ENCODE data around the gene RHOV. TPM values are rescaled to one million over a fixed set of nuclear protein-coding genes. Genes with fewer than 3 reads are reported as not detected.
A peak's percentile ranks its signal among the peaks of the same experiment; 100 is the strongest.

Gene RHOV
- total RNA-seq, 1 experiment from 2014 or later, result 6.0 TPM

- Histone ChIP-seq H3K9ac (ENCODE audit: low read length) (no peak overlapping the region), H3K9me2 (ENCODE audit: insufficient read depth) (no peaks in the 10 kb centered on the region), H3K4me3 (replicated peaks in 1 of 2; ENCODE audit: low read depth in 1 of 2, low read length in 2 of 2) (no peak overlapping the region), H3K36me3 (ENCODE audit: control insufficient read depth in 1 of 2, insufficient read depth in 2 of 2, low read length in 2 of 2) (no peaks in the 10 kb centered on the region), H3K9me3 (ENCODE audit: control insufficient read depth in 1 of 2, insufficient read depth in 1 of 2, low read depth in 1 of 2, low read length in 2 of 2) (no peaks in the 10 kb centered on the region), H2AFZ (ENCODE audit: low read depth, low read length, poor library complexity, severe bottlenecking) (no peak overlapping the region), H4K20me1 (ENCODE audit: insufficient read depth) (no peaks in the 10 kb centered on the region), H3K4me1 (ENCODE audit: control insufficient read depth in 1 of 2, insufficient read depth in 2 of 2, low read length in 2 of 2) (peaks cover 32 to 41% of the 10 kb centered on the region in 2 experiments), H3K4me2 (ENCODE audit: low read length) (peak overlapping the region; percentile 30), H3K27ac (ENCODE audit: low read depth, low read length) (peak overlapping the region; percentile 52), H3K27me3 (ENCODE audit: insufficient read depth, low read length) (no peaks in the 10 kb centered on the region), H3K79me2 (ENCODE audit: insufficient read depth, low read length) (no peaks in the 10 kb centered on the region)
- intact Hi-C loops (cut with micrococcal nuclease), result no loop called here
- DNase-seq (ENCODE audit: low read depth, low spot score) (no peak), ATAC-seq (no peak)
- no TSS peak for BruUV-seq (replicated peaks)
- CTCF ChIA-PET, result no interaction called here
- POLR2A ChIA-PET, result no interaction called here
- RAD21 ChIA-PET (ENCODE audit: low non-redundant PET in 1 of 2, low total read pairs in 2 of 2, uncharacterized antibody in 2 of 2, unreplicated experiment in 2 of 2), result no interaction called here
- TF ChIP-seq ELF1 (IDR thresholded peaks at IDR 0.05; ENCODE audit: borderline replicate concordance, low read depth), result no peak
- no peak for TF ChIP-seq JUND (IDR thresholded peaks at IDR 0.05)
- no peak for TF ChIP-seq POLR2A (IDR thresholded peaks at IDR 0.05; ENCODE audit: borderline replicate concordance, extremely low read depth, insufficient read depth, insufficient read length)
- no peak for TF ChIP-seq YY1 (IDR thresholded peaks at IDR 0.05; ENCODE audit: extremely low read depth, insufficient replicate concordance, low read depth, low read length)
- no peak for TF ChIP-seq TCF7L2 (IDR thresholded peaks at IDR 0.05; ENCODE audit: borderline replicate concordance, extremely low read depth, insufficient read depth, insufficient read length)
- no peak for TF ChIP-seq CEBPB (IDR thresholded peaks at IDR 0.05; ENCODE audit: low read depth)
- TF ChIP-seq REST (IDR thresholded peaks at IDR 0.05; ENCODE audit: low read depth), result no peak
- no peak for TF ChIP-seq MAX (IDR thresholded peaks at IDR 0.05)
- no peak for TF ChIP-seq CBX3 (IDR thresholded peaks at IDR 0.05; ENCODE audit: low read depth)
- no peak for TF ChIP-seq EZH2 (IDR thresholded peaks at IDR 0.05)
Observed at GRCh38 chr15:40836020-40836419, 38.0 kb downstream of the RHOV start.
